ENCODE data around the gene PNKP.

PNKP gene

GRCh38 chr19:49866933-49867782 is at the start of gene PNKP:
PNKP (minus strand) TSS chr19:49867576; CDS start chr19:49867204, 372 bp downstream.
- peak; percentile 64 to 100 (median 93) for DNase-seq

DNA sequence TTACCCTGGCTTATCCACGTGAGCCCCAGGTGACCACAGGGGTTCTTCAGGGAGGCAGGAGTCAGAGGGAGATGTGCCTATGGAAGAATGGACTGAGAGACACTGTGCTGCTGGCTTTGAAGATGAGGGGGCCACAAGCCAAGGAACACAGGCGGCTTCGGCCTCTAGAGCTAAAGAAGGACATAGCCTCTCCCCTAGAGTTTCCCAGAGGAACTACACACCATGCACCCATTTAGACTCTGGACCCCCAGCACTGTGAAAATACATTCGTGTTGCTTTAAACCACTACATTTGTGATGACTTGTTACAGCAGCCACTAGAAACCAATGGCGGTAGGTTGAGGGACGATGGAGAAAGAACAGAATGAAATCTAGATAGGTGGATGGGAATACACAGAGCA is 47.9 kb upstream of the PNKP start:
- DNase-seq, result no peak

- DNase-seq, result no peak
These were observed 46.3 kb upstream of the PNKP start for GRCh38 chr19:49913720-49914119.

GRCh38 chr19:49912965-49913685 is 45.7 kb upstream of the PNKP start:
- DNase-seq, result peak in 2 of 51 donors; percentile 20 to 25

GRCh38 chr19:49911381-49912145 is 44.2 kb upstream of the PNKP start:
- DNase-seq, result peak in 5 of 51 donors; percentile 10 to 32 (median 15)

DNA sequence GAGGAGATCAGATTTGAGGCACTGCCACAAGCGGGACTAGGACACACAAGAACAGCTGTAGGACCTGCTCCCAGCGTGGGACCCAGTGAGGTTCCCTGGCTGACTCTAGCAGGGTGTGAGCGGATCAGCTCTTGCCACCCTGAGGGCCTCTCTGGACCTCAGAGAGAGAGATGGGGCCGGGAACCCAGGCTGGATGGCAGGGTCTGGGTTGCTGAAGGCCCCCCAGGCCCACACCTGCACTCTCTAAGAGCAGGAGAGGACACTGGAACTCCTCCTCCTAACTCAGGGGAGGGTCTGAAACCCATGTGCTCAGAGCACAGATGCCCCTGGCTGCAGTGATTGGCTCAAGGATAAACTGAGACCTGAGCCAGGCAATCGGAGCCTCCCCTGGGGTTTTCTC is 42.8 kb upstream of the PNKP start:
- DNase-seq, result no peak

- no peak for DNase-seq
These were observed 41.4 kb upstream of the PNKP start for GRCh38 chr19:49908480-49909420.

- DNase-seq, result no peak
These were observed 40.5 kb upstream of the PNKP start for GRCh38 chr19:49907745-49908446.

DNA sequence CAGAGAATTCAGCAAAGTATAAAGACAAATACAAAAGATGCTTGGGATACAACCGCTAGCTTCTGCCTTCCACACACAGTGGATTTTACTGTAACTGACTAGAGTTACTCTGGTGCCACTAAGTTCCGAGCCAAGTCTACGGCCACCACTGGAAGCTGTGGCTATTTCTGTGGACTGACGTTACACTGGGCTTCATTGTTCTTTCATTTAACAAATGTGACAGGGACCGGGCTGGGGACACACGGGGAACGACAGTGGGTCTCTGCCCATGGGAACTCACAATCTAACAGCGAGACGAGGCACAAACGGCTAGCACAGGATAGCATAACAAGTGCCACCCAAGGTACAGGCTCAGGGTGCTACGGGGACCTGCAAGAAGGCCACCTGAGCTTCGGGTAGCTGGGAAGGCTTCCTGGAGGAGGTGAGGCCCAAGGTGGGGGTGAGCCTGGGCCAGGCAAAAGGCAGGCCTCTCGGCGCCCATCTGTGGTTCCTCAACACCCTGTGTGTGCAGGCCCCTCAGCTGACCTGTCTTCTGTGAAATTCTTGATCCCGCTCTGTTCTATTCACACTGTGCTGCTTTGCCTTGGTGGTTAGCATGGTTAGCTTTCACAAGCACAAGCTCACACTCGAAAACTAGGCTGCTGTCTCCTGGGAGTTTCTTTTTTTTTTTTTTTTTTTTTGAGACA is 39.6 kb upstream of the PNKP start:
- DNase-seq, result peak in 13 of 51 donors; percentile 9 to 65 (median 31)

GRCh38 chr19:49904136-49904535 is 36.8 kb upstream of the PNKP start:
- DNase-seq, result no peak

DNA sequence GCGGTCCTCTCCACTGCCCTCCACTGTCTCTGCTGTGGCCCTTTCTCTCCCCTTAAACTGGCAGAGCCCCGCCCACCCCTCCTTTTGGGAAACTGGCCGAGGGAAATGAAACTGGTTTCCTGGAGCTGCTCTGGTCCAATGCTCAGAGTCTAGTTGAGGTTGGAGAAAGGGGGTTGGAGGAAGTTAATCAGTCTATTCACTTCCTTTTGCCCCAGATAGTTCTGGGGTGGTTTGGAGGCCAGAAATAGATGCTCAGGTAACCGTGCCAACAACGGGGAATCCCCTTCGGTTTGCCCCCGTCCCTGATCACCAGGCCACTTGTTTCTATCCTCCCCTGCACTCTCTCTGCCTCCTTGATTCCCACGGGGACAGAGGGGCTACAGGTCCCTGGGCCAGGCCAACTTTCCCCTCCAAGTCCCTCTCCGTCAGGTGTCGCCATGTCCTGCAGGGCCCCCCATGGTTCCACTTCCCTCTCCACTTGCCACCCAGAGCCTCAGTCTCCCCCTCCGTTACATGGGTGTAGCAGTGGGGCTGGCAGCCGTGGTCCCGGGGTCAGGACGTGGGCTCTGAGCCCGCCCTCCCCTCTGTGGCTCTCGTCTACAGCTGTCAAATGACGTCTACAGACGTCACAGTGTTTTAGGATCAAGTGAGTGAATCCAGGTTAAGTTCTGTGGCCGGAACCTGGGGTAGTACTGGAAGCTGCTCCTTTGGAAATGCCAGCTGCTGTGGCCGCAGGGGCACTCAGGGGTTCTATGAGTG is 29.7 kb upstream of the PNKP start, which contains the start of gene IL4I1:
IL4I1 (minus strand) TSS at position 25 of the 759 bp plus-strand sequence. CDS start 727 bp downstream, outside the sequence.
- peak in 6 of 51 donors; percentile 1 to 33 (median 14) for DNase-seq

DNA sequence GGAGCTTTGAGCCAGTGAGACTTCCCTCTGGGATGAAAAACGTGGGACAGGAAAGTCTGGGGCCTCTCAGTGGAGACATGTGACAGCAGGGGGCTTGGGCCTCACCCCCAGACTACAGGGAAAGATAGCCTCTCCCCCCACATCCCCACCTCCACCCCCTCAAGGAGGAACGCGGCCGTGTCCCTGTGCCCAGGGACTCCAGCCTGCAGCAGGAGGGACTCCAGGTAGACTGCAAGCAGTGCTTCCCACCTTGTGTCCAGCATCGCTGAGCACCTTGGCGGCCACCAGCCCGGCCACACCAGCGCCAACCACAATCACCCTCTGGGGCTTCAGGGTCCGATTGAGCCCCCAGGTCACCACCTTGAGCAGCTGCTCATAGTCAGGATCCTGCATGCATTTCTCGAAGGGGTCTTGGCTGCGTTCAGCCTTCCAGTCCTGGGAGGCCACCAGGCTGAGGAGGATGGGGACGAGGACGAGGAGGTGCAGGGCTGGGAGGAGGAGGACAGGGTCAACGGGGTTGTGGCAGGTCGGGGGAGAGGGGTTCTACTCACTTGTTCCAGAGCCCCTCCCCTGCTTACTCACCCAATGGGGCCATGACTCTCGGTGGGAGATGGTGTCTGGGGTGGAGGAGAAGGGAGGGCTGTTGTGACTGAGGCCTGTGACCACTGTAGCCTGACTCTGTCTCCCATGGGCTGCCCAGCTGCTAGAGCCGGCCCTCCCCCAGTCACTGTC is 28.4 kb upstream of the PNKP start:
- DNase-seq, result no peak

GRCh38 chr19:49894879-49895565 is 27.6 kb upstream of the PNKP start:
- DNase-seq, result no peak

DNA sequence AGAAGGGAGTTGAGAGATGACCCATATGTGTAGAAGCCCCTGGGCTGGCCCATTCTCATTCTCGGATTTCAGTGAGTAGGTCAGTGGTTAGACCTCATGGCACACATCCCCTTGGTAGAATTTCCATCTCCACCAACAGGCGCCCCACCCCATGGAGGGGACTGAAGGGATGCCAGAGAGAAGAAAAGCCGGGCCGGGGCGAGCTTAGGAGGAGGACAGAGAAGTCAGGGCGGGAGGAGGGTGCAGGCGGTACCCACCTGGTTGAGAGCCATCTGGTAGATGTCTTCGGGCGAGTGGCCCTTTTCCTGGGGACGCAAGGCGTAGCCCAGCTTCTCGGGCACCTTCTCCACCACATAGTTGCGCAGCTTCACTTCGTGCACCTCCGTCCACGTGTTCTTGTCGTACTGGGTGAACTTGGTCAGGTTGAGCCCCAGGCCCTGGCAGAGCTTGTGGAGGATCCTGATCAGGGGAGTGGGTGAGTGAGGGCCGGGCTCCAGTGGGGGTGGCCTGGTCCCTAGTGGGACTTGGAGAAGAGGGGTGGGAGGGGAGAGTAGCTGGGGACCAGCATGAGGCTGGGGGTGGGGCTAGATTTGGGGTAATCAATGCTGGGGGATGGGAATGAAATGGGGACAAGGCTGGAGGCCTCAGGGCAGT is 26.8 kb upstream of the PNKP start:
- DNase-seq, result no peak

DNA sequence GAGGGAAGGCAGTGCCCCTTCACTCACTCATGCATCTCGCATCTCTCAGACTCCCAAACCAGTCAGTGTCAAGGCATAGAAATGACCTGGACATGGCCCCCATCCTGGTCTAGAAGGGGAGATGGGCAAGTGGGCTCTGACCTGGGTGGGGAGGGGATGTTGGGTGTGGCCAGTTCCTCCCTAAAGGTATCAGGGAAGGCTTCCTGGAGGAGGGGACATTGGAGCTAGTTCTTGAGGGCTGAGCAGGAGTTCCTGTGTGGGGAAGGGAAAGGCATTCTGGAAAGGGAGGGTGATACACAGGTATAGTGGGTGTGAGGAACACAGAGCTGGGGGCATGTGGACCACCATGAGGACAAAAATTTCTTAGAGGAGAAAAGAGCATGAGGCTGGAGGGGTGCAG is 25.3 kb upstream of the PNKP start:
- no peak for DNase-seq

GRCh38 chr19:49891393-49891792 is 24.0 kb upstream of the PNKP start:
- DNase-seq, result no peak

Data from hypothalamus (tissue), 51 donors.